ENCODE results near the gene EXOC3. TPM values are rescaled to one million over a fixed set of nuclear protein-coding genes. Genes with fewer than 3 reads are reported as not detected.

The EXOC3 gene
- total RNA-seq, 4 donors from 2014 or later = 69.9 to 240 (median 76.1) TPM

DNA sequence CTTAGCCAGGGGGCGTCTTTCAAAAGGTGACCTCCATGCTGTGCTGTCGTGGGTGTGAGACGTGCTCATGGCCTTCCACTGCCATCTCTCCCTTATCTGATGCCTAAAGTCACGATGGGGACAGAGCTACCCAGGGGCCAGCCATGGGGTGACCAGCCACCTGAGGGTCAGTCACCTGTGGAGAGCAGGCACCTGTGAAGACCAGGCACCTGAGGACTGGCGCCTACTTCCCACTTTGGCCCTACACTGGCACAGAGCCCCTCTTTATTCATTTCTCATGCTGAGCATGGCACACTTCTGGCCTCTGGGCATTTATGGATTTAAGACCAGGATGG lies 6.4 kb upstream of the EXOC3 start:
- intact Hi-C loops (cut with DNase I; ENCODE audit: low total_unique reads) = no loop called here
- in situ Hi-C loops (cut with MboI; ENCODE audit: low pct_ligation_motif_present in 1 of 4, low pct_unique_long_range_greater_than_20kb in 1 of 4, low sequenced_read_pairs in 3 of 4) = no loop called here
- whole genome bisulfite sequencing, 2 donors (ENCODE audit: low coverage in 1 of 2) = 80% methylated on average over 1 to 5 of the region's 5 CpGs
- no peaks in the 10 kb centered on the region for H3K36me3 ChIP-seq
- no peak overlapping the region for H3K27ac ChIP-seq
- TF ChIP-seq EP300 (IDR thresholded peaks at IDR 0.05; ENCODE audit: low read depth) (no peak), POLR2AphosphoS5 (IDR thresholded peaks at IDR 0.05) (no peak), POLR2A (IDR thresholded peaks at IDR 0.05) (no peak)
- TF ChIP-seq, protein P1, sequence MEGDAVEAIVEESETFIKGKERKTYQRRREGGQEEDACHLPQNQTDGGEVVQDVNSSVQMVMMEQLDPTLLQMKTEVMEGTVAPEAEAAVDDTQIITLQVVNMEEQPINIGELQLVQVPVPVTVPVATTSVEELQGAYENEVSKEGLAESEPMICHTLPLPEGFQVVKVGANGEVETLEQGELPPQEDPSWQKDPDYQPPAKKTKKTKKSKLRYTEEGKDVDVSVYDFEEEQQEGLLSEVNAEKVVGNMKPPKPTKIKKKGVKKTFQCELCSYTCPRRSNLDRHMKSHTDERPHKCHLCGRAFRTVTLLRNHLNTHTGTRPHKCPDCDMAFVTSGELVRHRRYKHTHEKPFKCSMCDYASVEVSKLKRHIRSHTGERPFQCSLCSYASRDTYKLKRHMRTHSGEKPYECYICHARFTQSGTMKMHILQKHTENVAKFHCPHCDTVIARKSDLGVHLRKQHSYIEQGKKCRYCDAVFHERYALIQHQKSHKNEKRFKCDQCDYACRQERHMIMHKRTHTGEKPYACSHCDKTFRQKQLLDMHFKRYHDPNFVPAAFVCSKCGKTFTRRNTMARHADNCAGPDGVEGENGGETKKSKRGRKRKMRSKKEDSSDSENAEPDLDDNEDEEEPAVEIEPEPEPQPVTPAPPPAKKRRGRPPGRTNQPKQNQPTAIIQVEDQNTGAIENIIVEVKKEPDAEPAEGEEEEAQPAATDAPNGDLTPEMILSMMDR (IDR thresholded peaks at IDR 0.05) = no peak
- H3K4me1 ChIP-seq = no peaks in the 10 kb centered on the region
- H3K9me3 ChIP-seq = no peaks in the 10 kb centered on the region
- no peaks in the 10 kb centered on the region for H3K27me3 ChIP-seq
- DNase-seq = no peak
- no peak overlapping the region for H3K4me3 ChIP-seq

DNA sequence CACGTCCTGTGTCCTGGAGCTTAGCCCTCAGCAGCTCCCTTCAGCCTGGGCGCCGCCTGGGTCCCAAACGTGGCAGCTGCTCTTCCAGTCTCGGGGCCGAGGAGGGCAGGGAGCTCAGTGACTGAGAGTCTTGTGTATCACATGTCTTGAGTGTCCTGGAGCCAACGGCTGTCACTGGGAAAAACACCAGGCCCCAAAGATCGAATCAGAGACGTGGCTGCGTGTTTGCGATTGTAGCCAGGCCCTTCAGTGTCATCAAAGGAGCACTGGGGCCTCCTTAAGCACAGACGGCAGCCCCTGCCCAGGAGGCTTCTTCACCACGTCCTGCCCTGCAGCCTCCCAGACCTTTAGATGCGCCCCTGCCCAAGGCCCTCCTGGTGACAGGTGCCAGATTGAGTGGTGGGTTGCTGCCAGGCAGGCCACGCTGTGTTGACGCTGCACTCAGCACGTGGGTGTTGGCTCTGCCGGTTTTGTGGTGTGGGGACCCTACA lies 5.7 kb upstream of the EXOC3 start:
- Histone ChIP-seq H3K4me3 (no peak overlapping the region), H3K27me3 (no peaks in the 10 kb centered on the region), H3K9me3 (no peaks in the 10 kb centered on the region), H3K27ac (no peak overlapping the region), H3K4me1 (peaks cover 0 to 7% (median 4%) of the 10 kb centered on the region in 4 donors), H3K36me3 (no peaks in the 10 kb centered on the region)
- 72% methylated on average over 18 of the region's 18 CpGs; no CpG with 5 or more reads in 1 of the 2 donors for WGBS, 2 donors (ENCODE audit: low coverage in 1 of 2)
- TF ChIP-seq, protein P1 (IDR thresholded peaks at IDR 0.05) = no peak
- TF ChIP-seq POLR2A (IDR thresholded peaks at IDR 0.05) (no peak), EP300 (IDR thresholded peaks at IDR 0.05; ENCODE audit: low read depth) (no peak), POLR2AphosphoS5 (IDR thresholded peaks at IDR 0.05) (no peak)
- intact Hi-C loops (cut with DNase I; ENCODE audit: low total_unique reads) = no loop called here
- in situ Hi-C loops (cut with MboI; ENCODE audit: low pct_ligation_motif_present in 1 of 4, low pct_unique_long_range_greater_than_20kb in 1 of 4, low sequenced_read_pairs in 3 of 4) = no loop called here
- peak; percentile 5 for DNase-seq

DNA sequence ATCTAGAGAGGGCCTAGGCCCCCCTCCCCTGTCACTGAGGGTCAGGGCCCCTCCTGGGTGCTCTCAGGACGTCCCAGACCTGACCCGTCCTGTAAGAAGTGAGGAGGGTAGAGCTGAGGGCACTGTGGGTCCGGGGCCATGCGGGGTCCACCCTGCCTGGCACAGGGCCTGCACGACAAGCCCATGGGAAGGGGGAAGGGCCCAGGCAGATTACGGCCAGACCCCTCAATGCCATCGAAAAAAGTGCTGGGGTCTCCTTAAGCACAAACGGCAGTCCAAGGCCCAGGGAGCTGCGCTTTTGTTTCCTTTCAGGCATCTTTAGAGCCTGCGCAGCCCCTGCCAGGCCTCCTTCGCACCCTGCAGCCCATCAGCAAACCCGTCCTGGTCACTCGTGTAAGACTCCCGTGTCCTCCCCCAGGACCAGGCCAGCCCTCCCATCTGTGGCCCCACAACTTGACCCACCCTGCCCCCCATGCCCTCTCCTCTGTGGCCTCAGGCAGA lies 4.4 kb upstream of the EXOC3 start:
- H3K4me3 ChIP-seq = no peak overlapping the region
- 60 to 75% methylated on average over 1 to 14 of the region's 14 CpGs for WGBS, 2 donors (ENCODE audit: low coverage in 1 of 2)
- H3K4me1 ChIP-seq = peaks cover 0 to 10% (median 7%) of the 10 kb centered on the region in 4 donors
- peak; percentile 5 for DNase-seq
- intact Hi-C loops (cut with DNase I; ENCODE audit: low total_unique reads) (no loop called here), in situ Hi-C loops (cut with MboI; ENCODE audit: low pct_ligation_motif_present in 1 of 4, low pct_unique_long_range_greater_than_20kb in 1 of 4, low sequenced_read_pairs in 3 of 4) (no loop called here)
- H3K27ac ChIP-seq = no peak overlapping the region
- H3K27me3 ChIP-seq = no peaks in the 10 kb centered on the region
- H3K36me3 ChIP-seq = no peaks in the 10 kb centered on the region
- no peaks in the 10 kb centered on the region for H3K9me3 ChIP-seq
- TF ChIP-seq POLR2AphosphoS5 (IDR thresholded peaks at IDR 0.05) (no peak), EP300 (IDR thresholded peaks at IDR 0.05; ENCODE audit: low read depth) (no peak), POLR2A (IDR thresholded peaks at IDR 0.05) (no peak)
- TF ChIP-seq, protein P1 (IDR thresholded peaks at IDR 0.05) = no peak

DNA sequence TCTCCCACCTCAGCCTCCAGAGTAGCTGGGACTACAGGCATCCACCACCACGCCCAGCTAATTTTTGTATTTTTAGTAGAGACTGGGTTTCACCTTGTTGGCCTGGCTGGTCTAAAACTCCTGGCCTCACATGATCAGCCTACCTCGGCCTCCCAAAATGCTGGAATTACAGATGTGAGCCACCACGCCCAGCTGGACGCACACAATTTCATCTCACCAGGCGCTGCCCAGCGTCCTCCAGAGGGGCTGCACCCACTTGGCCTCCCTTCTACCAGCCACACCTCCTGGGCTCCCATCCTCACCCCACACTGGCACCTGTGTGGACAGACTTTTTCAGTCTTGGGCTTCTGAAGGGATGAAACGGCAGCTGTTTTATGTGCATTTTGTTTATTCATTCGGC lies 3.8 kb upstream of the EXOC3 start:
- TF ChIP-seq POLR2AphosphoS5 (IDR thresholded peaks at IDR 0.05) (no peak), POLR2A (IDR thresholded peaks at IDR 0.05) (no peak), EP300 (IDR thresholded peaks at IDR 0.05; ENCODE audit: low read depth) (no peak)
- TF ChIP-seq, protein P1 (IDR thresholded peaks at IDR 0.05) = no peak
- no peak for DNase-seq
- Histone ChIP-seq H3K9me3 (no peaks in the 10 kb centered on the region), H3K4me1 (peaks cover 6 to 17% (median 13%) of the 10 kb centered on the region in 4 donors), H3K27me3 (no peaks in the 10 kb centered on the region), H3K4me3 (no peak overlapping the region), H3K36me3 (no peaks in the 10 kb centered on the region), H3K27ac (no peak overlapping the region)
- intact Hi-C loops (cut with DNase I; ENCODE audit: low total_unique reads) (no loop called here), in situ Hi-C loops (cut with MboI; ENCODE audit: low pct_ligation_motif_present in 1 of 4, low pct_unique_long_range_greater_than_20kb in 1 of 4, low sequenced_read_pairs in 3 of 4) (no loop called here)
- WGBS, 2 donors (ENCODE audit: low coverage in 1 of 2) = 40 to 68% methylated on average over 1 to 8 of the region's 8 CpGs

All from transverse colon (tissue), 4 donors.